PFSK-1 (cell line): ENCODE data around the gene NINJ2.

Experiments used
- POLR2AphosphoS5 ChIP-seq: IDR thresholded peaks from 2 replicates; pipeline ENCODE4 v1.6.1; 2012; ENCODE audit warnings: low read depth, mild to moderate bottlenecking, control low read depth, low read length, moderate library complexity
- TAF1 ChIP-seq: IDR thresholded peaks from 2 replicates; pipeline ENCODE4 v1.6.1; 2012; ENCODE audit warnings: low read length, control low read depth, borderline replicate concordance; ENCODE audit not compliant: insufficient read depth

- no peak for TF ChIP-seq POLR2AphosphoS5
- no peak for TF ChIP-seq TAF1
Observed at GRCh38 chr12:604956-605355, 58.3 kb downstream of the NINJ2 start.
